ENCODE results near the gene ATP10B.

- TF ChIP-seq EZH2phosphoT487 (conservative IDR thresholded peaks at IDR 0.05; ENCODE audit: low read length) (no peak), CTCF (IDR thresholded peaks at IDR 0.05; ENCODE audit: insufficient read depth, low read length, poor library complexity, severe bottlenecking) (no peak)
Observed at GRCh38 chr5:160747559-160747958, 104.5 kb downstream of the ATP10B start.
